Right lobe of liver (tissue), 4 donors: ENCODE results near the gene VSIG4.

Experiments used
- POLR2A ChIP-seq: fragments of 450-650 bp; IDR thresholded peaks from one replicate; pipeline ENCODE4 v1.6.1; 2017; ENCODE audit warnings: antibody characterized with exemption, mild to moderate bottlenecking
- TF ChIP-seq, protein P1 (sequence below), 4 donors: fragments of 200-600 bp in 3 of 4; fragments of 450-650 bp in 1 of 4; IDR thresholded peaks; one replicate each; pipeline versions ENCODE4 v1.5.1 to v1.8.0; 2016 to 2022; ENCODE audit warnings: antibody characterized with exemption in 4 of 4, mild to moderate bottlenecking in 2 of 4
- donor health status: DM: no; HTN: no; CAD: no.
- donor health status: DM: no; HTN: no; CAD: no.
- donor health status: DM: no; HTN: yes; CAD: no.

- TF ChIP-seq, protein P1, sequence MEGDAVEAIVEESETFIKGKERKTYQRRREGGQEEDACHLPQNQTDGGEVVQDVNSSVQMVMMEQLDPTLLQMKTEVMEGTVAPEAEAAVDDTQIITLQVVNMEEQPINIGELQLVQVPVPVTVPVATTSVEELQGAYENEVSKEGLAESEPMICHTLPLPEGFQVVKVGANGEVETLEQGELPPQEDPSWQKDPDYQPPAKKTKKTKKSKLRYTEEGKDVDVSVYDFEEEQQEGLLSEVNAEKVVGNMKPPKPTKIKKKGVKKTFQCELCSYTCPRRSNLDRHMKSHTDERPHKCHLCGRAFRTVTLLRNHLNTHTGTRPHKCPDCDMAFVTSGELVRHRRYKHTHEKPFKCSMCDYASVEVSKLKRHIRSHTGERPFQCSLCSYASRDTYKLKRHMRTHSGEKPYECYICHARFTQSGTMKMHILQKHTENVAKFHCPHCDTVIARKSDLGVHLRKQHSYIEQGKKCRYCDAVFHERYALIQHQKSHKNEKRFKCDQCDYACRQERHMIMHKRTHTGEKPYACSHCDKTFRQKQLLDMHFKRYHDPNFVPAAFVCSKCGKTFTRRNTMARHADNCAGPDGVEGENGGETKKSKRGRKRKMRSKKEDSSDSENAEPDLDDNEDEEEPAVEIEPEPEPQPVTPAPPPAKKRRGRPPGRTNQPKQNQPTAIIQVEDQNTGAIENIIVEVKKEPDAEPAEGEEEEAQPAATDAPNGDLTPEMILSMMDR (IDR thresholded peaks at IDR 0.05) = no peak
- TF ChIP-seq POLR2A = no peak
These were observed 1.8 kb downstream of the VSIG4 start for GRCh38 chrX:66038115-66038514.
